Parathyroid adenoma (tissue), 2 donors: ENCODE data around the gene PPP3R1.

Source experiments
- H2AFZ ChIP-seq: fragments of 300-600 bp; sonication (generic); one replicate; pipeline ENCODE4 v1.7.0; 2017; ENCODE audit warnings: antibody characterized with exemption, mild to moderate bottlenecking
- H3K27ac ChIP-seq: fragments of 300-600 bp; sonication (generic); one replicate; pipeline ENCODE4 v1.7.0; 2017
- H3K27me3 ChIP-seq: fragments of 300-600 bp; sonication (generic); one replicate; pipeline ENCODE4 v1.7.0; 2017; ENCODE audit warnings: low read length; ENCODE audit not compliant: control insufficient read depth, insufficient read depth
- H3K36me3 ChIP-seq: fragments of 300-600 bp; sonication (generic); one replicate; pipeline ENCODE4 v1.7.0; 2017; ENCODE audit warnings: low read length; ENCODE audit not compliant: control insufficient read depth, insufficient read depth
- H3K4me1 ChIP-seq: fragments of 300-600 bp; sonication (generic); one replicate; pipeline ENCODE4 v1.7.0; 2017; ENCODE audit warnings: control low read depth
- H3K4me2 ChIP-seq: fragments of 300-600 bp; sonication (generic); one replicate; pipeline ENCODE4 v1.7.0; 2017; ENCODE audit warnings: low read length
- H3K4me3 ChIP-seq: fragments of 300-600 bp; sonication (generic); one replicate; pipeline ENCODE4 v1.7.0; 2017; ENCODE audit warnings: low read depth, low read length
- H3K79me2 ChIP-seq: fragments of 300-600 bp; sonication (generic); one replicate; pipeline ENCODE4 v1.7.0; 2017; ENCODE audit warnings: control low read depth
- H3K9ac ChIP-seq: fragments of 300-600 bp; sonication (generic); one replicate; pipeline ENCODE4 v1.7.0; 2017; ENCODE audit warnings: mild to moderate bottlenecking
- H3K9me3 ChIP-seq: fragments of 300-600 bp; sonication (generic); one replicate; pipeline ENCODE4 v1.7.0; 2017; ENCODE audit warnings: low read length; ENCODE audit not compliant: control insufficient read depth
- TF ChIP-seq, protein P1 (sequence below): fragments of 300-600 bp; sonication (generic); IDR thresholded peaks from one replicate; pipeline ENCODE4 v1.7.0; 2017; ENCODE audit warnings: antibody characterized with exemption, mild to moderate bottlenecking
- donor health status: primary hyperparathyroidism.

Gene PPP3R1

GRCh38 chr2:68193787-68194372 is 58.5 kb downstream of the PPP3R1 start:
- Histone ChIP-seq H3K36me3 (no peaks in the 10 kb centered on the region), H3K4me3 (no peak overlapping the region), H3K27ac (no peak overlapping the region), H3K4me2 (no peak overlapping the region), H3K4me1 (peaks cover 3% of the 10 kb centered on the region), H3K9me3 (no peaks in the 10 kb centered on the region), H3K27me3 (no peaks in the 10 kb centered on the region), H2AFZ (no peak overlapping the region), H3K9ac (no peak overlapping the region), H3K79me2 (peaks cover 17% of the 10 kb centered on the region)
- TF ChIP-seq, protein P1, sequence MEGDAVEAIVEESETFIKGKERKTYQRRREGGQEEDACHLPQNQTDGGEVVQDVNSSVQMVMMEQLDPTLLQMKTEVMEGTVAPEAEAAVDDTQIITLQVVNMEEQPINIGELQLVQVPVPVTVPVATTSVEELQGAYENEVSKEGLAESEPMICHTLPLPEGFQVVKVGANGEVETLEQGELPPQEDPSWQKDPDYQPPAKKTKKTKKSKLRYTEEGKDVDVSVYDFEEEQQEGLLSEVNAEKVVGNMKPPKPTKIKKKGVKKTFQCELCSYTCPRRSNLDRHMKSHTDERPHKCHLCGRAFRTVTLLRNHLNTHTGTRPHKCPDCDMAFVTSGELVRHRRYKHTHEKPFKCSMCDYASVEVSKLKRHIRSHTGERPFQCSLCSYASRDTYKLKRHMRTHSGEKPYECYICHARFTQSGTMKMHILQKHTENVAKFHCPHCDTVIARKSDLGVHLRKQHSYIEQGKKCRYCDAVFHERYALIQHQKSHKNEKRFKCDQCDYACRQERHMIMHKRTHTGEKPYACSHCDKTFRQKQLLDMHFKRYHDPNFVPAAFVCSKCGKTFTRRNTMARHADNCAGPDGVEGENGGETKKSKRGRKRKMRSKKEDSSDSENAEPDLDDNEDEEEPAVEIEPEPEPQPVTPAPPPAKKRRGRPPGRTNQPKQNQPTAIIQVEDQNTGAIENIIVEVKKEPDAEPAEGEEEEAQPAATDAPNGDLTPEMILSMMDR: no peak

DNA sequence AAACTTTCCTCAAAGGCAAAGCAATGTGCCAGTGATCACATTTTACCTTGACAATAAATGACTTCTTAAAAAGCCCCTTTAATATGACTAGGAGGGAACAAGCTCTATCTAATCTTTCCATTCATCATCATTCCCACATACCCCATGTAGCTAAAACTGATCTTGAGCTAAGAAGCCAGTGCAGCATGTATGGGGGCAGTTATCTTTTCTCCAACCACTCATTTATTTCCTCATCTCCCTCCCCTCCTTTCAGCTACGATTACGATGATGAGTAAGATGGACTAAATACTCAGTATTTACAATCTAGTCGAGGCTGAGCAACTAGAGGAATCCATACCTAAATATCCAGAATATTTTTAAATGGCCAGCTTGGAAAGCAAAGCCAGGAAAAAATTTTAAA is 59.2 kb downstream of the PPP3R1 start:
- H3K36me3 ChIP-seq: no peaks in the 10 kb centered on the region
- peaks cover 3% of the 10 kb centered on the region for H3K4me1 ChIP-seq
- TF ChIP-seq, protein P1: no peak
- no peak overlapping the region for H2AFZ ChIP-seq
- H3K9me3 ChIP-seq: no peaks in the 10 kb centered on the region
- H3K4me3 ChIP-seq: no peak overlapping the region
- no peaks in the 10 kb centered on the region for H3K27me3 ChIP-seq
- H3K27ac ChIP-seq: no peak overlapping the region
- H3K9ac ChIP-seq: no peak overlapping the region
- H3K79me2 ChIP-seq: peaks cover 17% of the 10 kb centered on the region
- no peak overlapping the region for H3K4me2 ChIP-seq

GRCh38 chr2:68190991-68191731 is 61.2 kb downstream of the PPP3R1 start:
- H3K27ac ChIP-seq: no peak overlapping the region
- TF ChIP-seq, protein P1: no peak

GRCh38 chr2:68189991-68190784 is 62.1 kb downstream of the PPP3R1 start:
- H3K79me2 ChIP-seq: peaks cover 19% of the 10 kb centered on the region
- no peaks in the 10 kb centered on the region for H3K36me3 ChIP-seq
- no peaks in the 10 kb centered on the region for H3K9me3 ChIP-seq
- no peak overlapping the region for H3K9ac ChIP-seq
- H3K27ac ChIP-seq: no peak overlapping the region
- no peak overlapping the region for H3K4me2 ChIP-seq
- peaks cover 3% of the 10 kb centered on the region for H3K4me1 ChIP-seq
- TF ChIP-seq, protein P1: no peak
- no peaks in the 10 kb centered on the region for H3K27me3 ChIP-seq
- no peak overlapping the region for H3K4me3 ChIP-seq
- H2AFZ ChIP-seq: no peak overlapping the region

More at GRCh38 chr2:68190991-68191731, 61.2 kb downstream of the PPP3R1 start:
- no peaks in the 10 kb centered on the region for H3K36me3 ChIP-seq
- peaks cover 22% of the 10 kb centered on the region for H3K79me2 ChIP-seq
- no peak overlapping the region for H3K4me3 ChIP-seq
- H2AFZ ChIP-seq: no peak overlapping the region
- no peaks in the 10 kb centered on the region for H3K9me3 ChIP-seq
- peaks cover 3% of the 10 kb centered on the region for H3K4me1 ChIP-seq
- no peak overlapping the region for H3K9ac ChIP-seq
- no peaks in the 10 kb centered on the region for H3K27me3 ChIP-seq
- H3K4me2 ChIP-seq: no peak overlapping the region
